HCT116 (cell line): ENCODE measurements around the gene SOCS3. TPM values are rescaled to one million over a fixed set of nuclear protein-coding genes. Genes with fewer than 3 reads are reported as not detected.

Source experiments
- ATAC-seq: fragments of 200-7000 bp; cut with Tn5 transposase; 2 replicates; pipeline ENCODE4 v1.9.1; 2020; ENCODE audit warnings: mild to moderate bottlenecking, moderate library complexity
- BruUV-seq: library from RNA; stranded (reverse); fragments of 400-500 nt; replicated peaks from 2 replicates; lab custom pipeline; 2021; lab: Mats Ljungman, UMichigan
- CTCF ChIA-PET: fragments of 300-600 bp; sonication (Branson Sonifier 250); formaldehyde crosslinking; loops from one replicate; lab custom pipeline; 2021; ENCODE audit warnings: antibody characterized with exemption; lab: Charles Lee
- POLR2A ChIA-PET: fragments of 300-600, 350-600 bp; sonication (Branson Sonifier 250); formaldehyde crosslinking; loops from one replicate; lab custom pipeline; 2021; ENCODE audit warnings: antibody characterized with exemption; lab: Charles Lee
- RAD21 ChIA-PET, 2 experiments: fragments of 300-600 bp; sonication (Branson Sonifier 250); formaldehyde crosslinking; loops; one replicate each; lab custom pipeline; 2023; ENCODE audit warnings: low total read pairs in 2 of 2; ENCODE audit not compliant: uncharacterized antibody in 2 of 2, unreplicated experiment in 2 of 2, low non-redundant PET in 1 of 2; lab: Charles Lee
- DNase-seq: peaks from one replicate; pipeline ENCODE4 v3.0.0-alpha.2; 2010; ENCODE audit warnings: low read depth, low spot score
- H2AFZ ChIP-seq: fragments of 200-600 bp; shearing (Covaris generic), sonication (generic); 2 replicates; pipeline ENCODE4 v1.6.1; 2017; ENCODE audit warnings: low read depth, mixed run types, mixed read lengths, antibody characterized with exemption, low read length; ENCODE audit not compliant: poor library complexity, severe bottlenecking
- H3K27ac ChIP-seq: 2 replicates; pipeline ENCODE4 v1.5.1; 2012; ENCODE audit warnings: low read depth, low read length
- H3K27me3 ChIP-seq: fragments of 200-600 bp; sonication (generic); 2 replicates; pipeline ENCODE4 v1.6.1; 2016; ENCODE audit warnings: mixed run types, low read length, mixed read lengths; ENCODE audit not compliant: insufficient read depth
- H3K36me3 ChIP-seq, 2 experiments: fragments of 200-500 bp in 1 of 2; fragments of 200-600 bp in 1 of 2; sonication (Bioruptor generic) in 1 of 2; sonication (generic) in 1 of 2; 2 replicates each; pipeline versions ENCODE4 v1.5.1 to v1.6.1; 2014 to 2016; ENCODE audit warnings: low read length in 2 of 2, inconsistent platforms in 1 of 2, mixed read lengths in 1 of 2, mixed run types in 1 of 2; ENCODE audit not compliant: insufficient read depth in 2 of 2, control insufficient read depth in 1 of 2
- H3K4me1 ChIP-seq, 2 experiments: fragments of 200-600 bp in 1 of 2; sonication (generic) in 1 of 2; 2 replicates each; pipeline versions ENCODE4 v1.5.1 to v1.6.1; 2012 to 2017; ENCODE audit warnings: low read length in 2 of 2, inconsistent platforms in 1 of 2, mild to moderate bottlenecking in 1 of 2, mixed read lengths in 1 of 2, mixed run types in 1 of 2, moderate library complexity in 1 of 2; ENCODE audit not compliant: insufficient read depth in 2 of 2, control insufficient read depth in 1 of 2
- H3K4me2 ChIP-seq: fragments of 200-600 bp; sonication (generic); 2 replicates; pipeline ENCODE4 v1.6.1; 2017; ENCODE audit warnings: mixed run types, low read length, mixed read lengths
- H3K4me3 ChIP-seq, 2 experiments: fragments of 200-600 bp in 1 of 2; sonication (generic) in 1 of 2; replicated peaks in 1 of 2; 2 replicates each; pipeline ENCODE4 v1.5.1; 2011 to 2016; ENCODE audit warnings: low read length in 2 of 2, control low read depth in 1 of 2, low read depth in 1 of 2, mild to moderate bottlenecking in 1 of 2, mixed read lengths in 1 of 2, mixed run types in 1 of 2
- H3K79me2 ChIP-seq: fragments of 200-600 bp; sonication (generic); 2 replicates; pipeline ENCODE4 v1.6.1; 2017; ENCODE audit warnings: mild to moderate bottlenecking, mixed run types, low read length, moderate library complexity, mixed read lengths; ENCODE audit not compliant: insufficient read depth
- H3K9ac ChIP-seq: fragments of 200-600 bp; sonication (generic); 2 replicates; pipeline ENCODE4 v1.6.1; 2016; ENCODE audit warnings: low read length, mixed read lengths
- H3K9me2 ChIP-seq: fragments of 200-600 bp; sonication (generic), shearing (Covaris generic); 2 replicates; pipeline ENCODE4 v1.6.1; 2017; ENCODE audit warnings: mixed run types, mild to moderate bottlenecking, moderate library complexity; ENCODE audit not compliant: insufficient read depth
- H3K9me3 ChIP-seq, 2 experiments: fragments of 200-500 bp in 1 of 2; fragments of 200-600 bp in 1 of 2; sonication (Bioruptor generic) in 1 of 2; sonication (generic) in 1 of 2; 2 replicates each; pipeline ENCODE4 v1.6.1; 2014 to 2017; ENCODE audit warnings: low read length in 2 of 2, mixed read lengths in 2 of 2, inconsistent platforms in 1 of 2, low read depth in 1 of 2, mild to moderate bottlenecking in 1 of 2, mixed run types in 1 of 2, moderate library complexity in 1 of 2; ENCODE audit not compliant: control insufficient read depth in 1 of 2, insufficient read depth in 1 of 2
- H4K20me1 ChIP-seq: fragments of 200-600 bp; sonication (generic), shearing (Covaris generic); 2 replicates; pipeline ENCODE4 v1.6.1; 2017; ENCODE audit warnings: mixed run types, mild to moderate bottlenecking, moderate library complexity; ENCODE audit not compliant: insufficient read depth
- CTCF ChIP-seq, 3 experiments: fragments of 200-600 bp in 1 of 3; sonication (generic) in 1 of 3; IDR thresholded peaks in 2 of 3; conservative IDR thresholded peaks in 1 of 3; 2 replicates each; pipeline ENCODE4 v1.5.1; 2012 to 2017; ENCODE audit warnings: low read depth in 2 of 3, low read length in 2 of 3, antibody characterized with exemption in 1 of 3, borderline replicate concordance in 1 of 3, control low read depth in 1 of 3, mild to moderate bottlenecking in 1 of 3, mixed read lengths in 1 of 3, mixed run types in 1 of 3, moderate library complexity in 1 of 3; ENCODE audit not compliant: insufficient read depth in 1 of 3
- ELF1 ChIP-seq: IDR thresholded peaks from 2 replicates; pipeline ENCODE4 v1.6.1; 2012; ENCODE audit warnings: low read depth, borderline replicate concordance
- FOSL1 ChIP-seq: IDR thresholded peaks from 2 replicates; pipeline ENCODE4 v1.6.1; 2012; ENCODE audit warnings: low read depth
- POLR2A ChIP-seq: IDR thresholded peaks from 2 replicates; pipeline ENCODE4 v1.7.0; 2011; ENCODE audit warnings: borderline replicate concordance; ENCODE audit not compliant: insufficient read depth, insufficient read length; ENCODE audit errors: extremely low read depth
- POLR2AphosphoS5 ChIP-seq: IDR thresholded peaks from 2 replicates; pipeline ENCODE4 v1.6.1; 2011; ENCODE audit warnings: mild to moderate bottlenecking, low read depth, low read length, moderate library complexity
- RAD21 ChIP-seq: IDR thresholded peaks from 2 replicates; pipeline ENCODE4 v1.6.1; 2012; ENCODE audit warnings: low read depth, mild to moderate bottlenecking
- SIN3A ChIP-seq: IDR thresholded peaks from 2 replicates; pipeline ENCODE4 v1.6.1; 2012; ENCODE audit warnings: low read depth
- TCF7L2 ChIP-seq: IDR thresholded peaks from 2 replicates; pipeline ENCODE4 v1.7.0; 2011; ENCODE audit warnings: borderline replicate concordance, inconsistent platforms; ENCODE audit not compliant: insufficient read depth, insufficient read length; ENCODE audit errors: extremely low read depth
- ZFX ChIP-seq: fragments of 450-650 bp; IDR thresholded peaks from 2 replicates; pipeline ENCODE4 v1.6.1; 2017
- ZNF274 ChIP-seq: fragments of 200-500 bp; sonication (Bioruptor generic); IDR thresholded peaks from 2 replicates; pipeline ENCODE4 v1.6.1; 2014; ENCODE audit warnings: mild to moderate bottlenecking, low read depth, low read length, inconsistent platforms
- intact Hi-C: fragments of 100-400 bp; cut with micrococcal nuclease; formaldehyde crosslinking; loops from 2 replicates; pipeline ENCODE4 v1.10.0; 2022
- total RNA-seq: library from RNA; stranded (reverse); gene quantifications from one replicate; pipeline ENCODE4 v1.2.1, GENCODE V29; 2021; ENCODE audit not compliant: unreplicated experiment
- TF ChIP-seq, protein P1 (sequence below): IDR thresholded peaks from 2 replicates; pipeline ENCODE4 v1.6.1; 2012

SOCS3 gene
- total RNA-seq, 1 experiment from 2014 or later = 26.7 TPM

DNA sequence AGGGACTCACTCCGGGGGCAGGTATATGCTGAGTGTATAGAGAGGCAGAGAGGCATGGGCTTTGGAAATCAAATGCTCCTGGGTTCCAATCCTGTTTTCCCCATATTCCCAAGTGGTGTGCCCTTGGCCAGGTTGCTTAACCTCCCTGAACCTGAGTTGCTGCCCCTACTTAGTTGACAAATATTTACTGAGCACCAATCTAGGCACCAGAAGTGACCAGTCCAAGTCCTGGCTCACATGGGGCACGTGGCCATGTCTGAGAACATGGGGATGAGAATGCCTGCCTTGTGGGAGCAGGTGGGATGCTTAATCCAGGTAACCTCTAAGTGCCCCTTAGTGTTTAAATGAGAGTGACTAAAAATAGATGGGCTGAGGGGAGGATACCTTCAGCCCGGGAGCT lies 4.2 kb downstream of the SOCS3 start:
- RAD21 ChIA-PET = no interaction called here
- BruUV-seq = no TSS peak
- ATAC-seq (no peak), DNase-seq (no peak)
- H2AFZ ChIP-seq = no peak overlapping the region
- intact Hi-C loops = no loop called here
- peaks cover 36% of the 10 kb centered on the region for H3K79me2 ChIP-seq
- H3K27me3 ChIP-seq = no peaks in the 10 kb centered on the region
- peaks cover 40 to 86% of the 10 kb centered on the region in 2 experiments for H3K4me1 ChIP-seq
- peaks cover 3% of the 10 kb centered on the region; the same call in 1 of the 2 replicates for H4K20me1 ChIP-seq
- POLR2A ChIA-PET = interaction anchor here (1.0 kb wide), 1 partner anchor 21 kb away, joined by 3 read pairs; no protein-coding TSS in a partner anchor
- 0 out of 2 replicates have a peak, but pooled peaks have one; percentile 16 for TF ChIP-seq ZFX
- TF ChIP-seq SIN3A = no peak
- TF ChIP-seq, protein P1, sequence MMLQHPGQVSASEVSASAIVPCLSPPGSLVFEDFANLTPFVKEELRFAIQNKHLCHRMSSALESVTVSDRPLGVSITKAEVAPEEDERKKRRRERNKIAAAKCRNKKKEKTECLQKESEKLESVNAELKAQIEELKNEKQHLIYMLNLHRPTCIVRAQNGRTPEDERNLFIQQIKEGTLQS = no peak
- H3K4me2 ChIP-seq = no peak overlapping the region
- H3K36me3 ChIP-seq = peaks cover 15 to 22% of the 10 kb centered on the region in 2 experiments
- CTCF ChIA-PET = no interaction called here
- no peaks in the 10 kb centered on the region for H3K9me3 ChIP-seq
- H3K27ac ChIP-seq = no peak overlapping the region
- H3K4me3 ChIP-seq = no peak overlapping the region
- H3K9ac ChIP-seq = 0 out of 2 replicates have a peak overlapping the region, but pooled peaks have one; percentile 9
- H3K9me2 ChIP-seq = no peaks in the 10 kb centered on the region

DNA sequence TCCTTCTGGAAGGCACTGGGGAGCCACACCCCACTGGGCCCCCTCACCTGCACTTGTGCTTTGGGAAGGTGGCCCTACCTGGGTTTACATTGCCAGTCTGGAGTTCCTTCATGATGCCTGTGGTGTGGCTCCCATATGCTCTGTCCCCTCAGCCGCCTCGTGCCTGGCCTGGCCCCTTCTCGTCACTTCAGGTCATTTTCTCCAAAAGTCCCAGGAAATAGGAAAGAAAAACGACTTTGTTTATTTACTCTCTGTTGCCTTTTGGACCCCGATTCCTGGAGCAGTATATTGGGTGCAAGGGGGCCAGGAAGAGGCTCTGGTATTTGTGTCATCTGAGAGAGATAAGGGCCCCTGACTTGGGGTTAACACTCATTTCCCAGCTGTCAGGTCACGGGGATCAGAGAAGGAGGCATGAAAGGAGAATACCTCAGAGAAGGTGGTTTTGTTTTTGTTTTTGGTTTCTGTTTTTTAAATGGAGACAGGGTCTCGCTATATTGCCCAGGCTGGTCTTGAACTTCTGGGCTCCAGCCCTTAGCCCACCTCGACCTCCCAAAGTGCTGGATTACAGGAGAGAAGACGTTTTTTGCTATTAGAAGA lies 4.7 kb downstream of the SOCS3 start:
- no peaks in the 10 kb centered on the region for H3K9me2 ChIP-seq
- H3K9me3 ChIP-seq = no peaks in the 10 kb centered on the region
- DNase-seq (no peak), ATAC-seq (no peak)
- CTCF ChIA-PET = interaction anchor here (1.0 kb wide), 1 partner anchor 15 kb away, joined by 4 read pairs; no protein-coding TSS in a partner anchor
- peaks cover 3% of the 10 kb centered on the region; the same call in 1 of the 2 replicates for H4K20me1 ChIP-seq
- 0 out of 2 replicates have a peak overlapping the region, but pooled peaks have one; percentile 9 for H3K9ac ChIP-seq
- TF ChIP-seq RAD21 (no peak), FOSL1 (no peak), ELF1 (no peak), CTCF (IDR thresholded peaks at IDR 0.05 in 2 of 3, conservative IDR thresholded peaks at IDR 0.05 in 1 of 3; ENCODE audit: borderline replicate concordance in 1 of 3, insufficient read depth in 1 of 3, low read depth in 2 of 3, low read length in 2 of 3) (no peak), ZNF274 (no peak), TCF7L2 (no peak), POLR2AphosphoS5 (no peak), ZFX (no peak), POLR2A (no peak)
- peaks cover 15 to 22% of the 10 kb centered on the region in 2 experiments for H3K36me3 ChIP-seq
- H3K4me1 ChIP-seq = peaks cover 45 to 86% of the 10 kb centered on the region in 2 experiments
- RAD21 ChIA-PET = no interaction called here
- no peak overlapping the region for H3K4me3 ChIP-seq
- BruUV-seq = no TSS peak
- no peak overlapping the region for H3K27ac ChIP-seq
- H2AFZ ChIP-seq = no peak overlapping the region
- no peak overlapping the region for H3K4me2 ChIP-seq
- peaks cover 36% of the 10 kb centered on the region for H3K79me2 ChIP-seq
- H3K27me3 ChIP-seq = no peaks in the 10 kb centered on the region
- intact Hi-C loops = no loop called here
- POLR2A ChIA-PET = interaction anchor here (1.2 kb wide), 1 partner anchor 27 kb away, joined by 3 read pairs; no protein-coding TSS in a partner anchor
